Activated CD4-positive, alpha-beta T cell treated with anti-CD3 and anti-CD28 coated beads for 36 hours (primary cell): Measurements from ENCODE around the gene ARHGAP5. TPM values are rescaled to one million over a fixed set of nuclear protein-coding genes. Genes with fewer than 3 reads are reported as not detected.

Experiments
- ATAC-seq: fragments of 200-7000 bp; cut with Tn5 transposase; one replicate; pipeline ENCODE4 v1.10.0; 2021; ENCODE audit warnings: mild to moderate bottlenecking, moderate library complexity
- CTCF ChIA-PET: fragments of 350-600 bp; sonication (Branson Sonifier 250); formaldehyde crosslinking; loops from one replicate; lab custom pipeline; 2021; ENCODE audit warnings: antibody characterized with exemption; lab: Charles Lee
- POLR2A ChIA-PET: fragments of 350-600 bp; sonication (Branson Sonifier 250); formaldehyde crosslinking; loops from one replicate; lab custom pipeline; 2021; ENCODE audit warnings: antibody characterized with exemption, inconsistent platforms; lab: Charles Lee
- DNase-seq: peaks from one replicate; pipeline ENCODE4 v3.0.0-alpha.2; 2020
- H3K27ac Mint-ChIP-seq: one replicate; pipeline ENCODE4 v1.8.0; 2021; ENCODE audit warnings: mixed read lengths
- H3K27me3 Mint-ChIP-seq: one replicate; pipeline ENCODE4 v1.8.0; 2021; ENCODE audit warnings: mixed read lengths
- H3K36me3 Mint-ChIP-seq: one replicate; pipeline ENCODE4 v1.8.0; 2021; ENCODE audit warnings: low read depth, mixed read lengths
- H3K4me1 Mint-ChIP-seq: one replicate; pipeline ENCODE4 v1.8.0; 2021; ENCODE audit warnings: mixed read lengths
- H3K4me3 Mint-ChIP-seq: one replicate; pipeline ENCODE4 v1.8.0; 2021; ENCODE audit warnings: mild to moderate bottlenecking, moderate library complexity, mixed read lengths
- H3K9me3 Mint-ChIP-seq: one replicate; pipeline ENCODE4 v1.8.0; 2021; ENCODE audit warnings: low read depth, mixed read lengths
- intact Hi-C, 2 experiments: fragments of 100-400 bp; cut with DNase I in 1 of 2; cut with micrococcal nuclease in 1 of 2; formaldehyde crosslinking; loops; one replicate each; pipeline versions ENCODE4 v1.14.2 to v1.15.1; 2022 to 2024; cut with DNase I, micrococcal nuclease
- total RNA-seq, 2 experiments: library from RNA; stranded (reverse); gene quantifications; one replicate each; pipeline ENCODE4 v1.2.3, GENCODE V29; 2021

The ARHGAP5 gene, protein sequence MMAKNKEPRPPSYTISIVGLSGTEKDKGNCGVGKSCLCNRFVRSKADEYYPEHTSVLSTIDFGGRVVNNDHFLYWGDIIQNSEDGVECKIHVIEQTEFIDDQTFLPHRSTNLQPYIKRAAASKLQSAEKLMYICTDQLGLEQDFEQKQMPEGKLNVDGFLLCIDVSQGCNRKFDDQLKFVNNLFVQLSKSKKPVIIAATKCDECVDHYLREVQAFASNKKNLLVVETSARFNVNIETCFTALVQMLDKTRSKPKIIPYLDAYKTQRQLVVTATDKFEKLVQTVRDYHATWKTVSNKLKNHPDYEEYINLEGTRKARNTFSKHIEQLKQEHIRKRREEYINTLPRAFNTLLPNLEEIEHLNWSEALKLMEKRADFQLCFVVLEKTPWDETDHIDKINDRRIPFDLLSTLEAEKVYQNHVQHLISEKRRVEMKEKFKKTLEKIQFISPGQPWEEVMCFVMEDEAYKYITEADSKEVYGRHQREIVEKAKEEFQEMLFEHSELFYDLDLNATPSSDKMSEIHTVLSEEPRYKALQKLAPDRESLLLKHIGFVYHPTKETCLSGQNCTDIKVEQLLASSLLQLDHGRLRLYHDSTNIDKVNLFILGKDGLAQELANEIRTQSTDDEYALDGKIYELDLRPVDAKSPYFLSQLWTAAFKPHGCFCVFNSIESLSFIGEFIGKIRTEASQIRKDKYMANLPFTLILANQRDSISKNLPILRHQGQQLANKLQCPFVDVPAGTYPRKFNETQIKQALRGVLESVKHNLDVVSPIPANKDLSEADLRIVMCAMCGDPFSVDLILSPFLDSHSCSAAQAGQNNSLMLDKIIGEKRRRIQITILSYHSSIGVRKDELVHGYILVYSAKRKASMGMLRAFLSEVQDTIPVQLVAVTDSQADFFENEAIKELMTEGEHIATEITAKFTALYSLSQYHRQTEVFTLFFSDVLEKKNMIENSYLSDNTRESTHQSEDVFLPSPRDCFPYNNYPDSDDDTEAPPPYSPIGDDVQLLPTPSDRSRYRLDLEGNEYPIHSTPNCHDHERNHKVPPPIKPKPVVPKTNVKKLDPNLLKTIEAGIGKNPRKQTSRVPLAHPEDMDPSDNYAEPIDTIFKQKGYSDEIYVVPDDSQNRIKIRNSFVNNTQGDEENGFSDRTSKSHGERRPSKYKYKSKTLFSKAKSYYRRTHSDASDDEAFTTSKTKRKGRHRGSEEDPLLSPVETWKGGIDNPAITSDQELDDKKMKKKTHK (N-terminal part only)
- total RNA-seq: 10 to 100 TPM; 40.1 to 45.6 TPM

GRCh38 chr14:32077081-32078022 is at the start of gene ARHGAP5:
TSS of gene ARHGAP5 (plus strand) at chr14:32077304. CDS start at chr14:32090670, 13,366 bp downstream.
- ChIA-PET POLR2A (interaction anchor here (0.6 to 1.1 kb wide), 4 partner anchors 125 to 1202 kb away, joined by 3 to 4 read pairs (median 3); no protein-coding TSS in a partner anchor), CTCF (interaction anchor here (0.6 to 2.3 kb wide), 7 partner anchors 24 to 178 kb away, joined by 3 to 13 read pairs (median 5); partner anchors contain the start of genes RNU6-7 and RNU6-8)
- DNase-seq (peak; percentile 66), ATAC-seq (peak; percentile 25)
- intact Hi-C loops: loop anchor here (1.0 to 5.0 kb wide), 9 partner anchors 25 to 1457 kb away; partner anchors contain the start of genes DTD2 (in 2 of the 2), HECTD1 (in 1 of the 2) and RNU6-8 (in 1 of the 2)
- H3K27me3 Mint-ChIP-seq: peaks cover 2% of the 10 kb centered on the region
- H3K9me3 Mint-ChIP-seq: no peaks in the 10 kb centered on the region
- H3K4me3 Mint-ChIP-seq: peak within 1 kb of the TSS; percentile 94
- H3K36me3 Mint-ChIP-seq: no peaks in the 10 kb centered on the region
- peaks cover 36% of the 10 kb centered on the region for H3K4me1 Mint-ChIP-seq
- H3K27ac Mint-ChIP-seq: peak within 1 kb of the TSS; percentile 95

DNA sequence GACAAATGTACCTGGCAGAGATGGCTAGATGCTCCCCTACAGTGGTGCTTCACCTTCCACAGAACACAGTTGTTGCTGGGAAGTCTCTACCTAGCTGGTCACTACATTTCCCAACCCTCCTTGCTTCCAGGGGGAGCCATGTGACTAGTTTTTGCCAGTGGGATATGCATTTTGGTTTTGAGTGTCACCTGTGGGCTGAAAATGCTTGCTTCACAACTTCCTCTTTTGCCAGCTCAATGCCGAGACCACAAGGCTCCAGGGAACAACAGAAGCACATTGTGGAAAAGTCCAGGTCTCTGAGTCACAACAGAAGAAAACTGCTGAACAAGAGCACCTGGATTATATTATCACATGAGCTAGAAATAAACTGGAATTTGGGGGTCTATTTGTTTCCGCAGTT is 48.5 kb upstream of the ARHGAP5 start:
- intact Hi-C loops: no loop called here
- H3K27ac Mint-ChIP-seq: no peak overlapping the region
- ATAC-seq (no peak), DNase-seq (no peak)
- POLR2A ChIA-PET: interaction anchor here (0.6 kb wide), 1 partner anchor 59 kb away, joined by 3 read pairs; no protein-coding TSS in a partner anchor
- H3K27me3 Mint-ChIP-seq: peaks cover 6% of the 10 kb centered on the region
- no peaks in the 10 kb centered on the region for H3K9me3 Mint-ChIP-seq
- CTCF ChIA-PET: no interaction called here
- no peaks in the 10 kb centered on the region for H3K36me3 Mint-ChIP-seq
- H3K4me1 Mint-ChIP-seq: no peaks in the 10 kb centered on the region
- H3K4me3 Mint-ChIP-seq: no peak overlapping the region

- H3K4me3 Mint-ChIP-seq: no peak overlapping the region
- no peak overlapping the region for H3K27ac Mint-ChIP-seq
- DNase-seq: no peak
- no peaks in the 10 kb centered on the region for H3K4me1 Mint-ChIP-seq
- ChIA-PET POLR2A (interaction anchor here (0.7 kb wide), 1 partner anchor 270 kb away, joined by 3 read pairs; no protein-coding TSS in a partner anchor), CTCF (no interaction called here)
- no peaks in the 10 kb centered on the region for H3K36me3 Mint-ChIP-seq
- no peak for ATAC-seq
- intact Hi-C loops: no loop called here
- H3K27me3 Mint-ChIP-seq: no peaks in the 10 kb centered on the region
- no peaks in the 10 kb centered on the region for H3K9me3 Mint-ChIP-seq
These were observed 43.6 kb upstream of the ARHGAP5 start for GRCh38 chr14:32033543-32033942.

DNA sequence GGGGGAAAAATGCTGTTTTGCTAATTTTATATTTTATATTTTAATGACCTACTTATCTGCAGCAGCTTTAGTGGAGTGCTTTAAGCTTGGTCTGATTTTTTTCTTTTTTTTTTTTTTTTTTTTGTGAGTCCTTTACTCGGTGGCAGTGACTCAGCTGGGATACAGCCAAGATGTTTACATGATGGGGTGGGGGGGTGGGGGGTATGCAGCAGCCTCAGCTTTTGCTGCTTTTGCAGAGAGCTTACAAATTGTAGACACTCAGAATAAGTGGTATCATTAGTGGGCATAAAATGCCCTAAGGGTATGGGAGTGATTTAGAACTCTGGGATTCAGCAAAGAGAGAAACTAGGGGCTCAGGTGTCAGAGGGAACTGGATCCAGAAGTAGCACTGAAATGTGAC is 38.2 kb upstream of the ARHGAP5 start:
- ChIA-PET POLR2A (no interaction called here), CTCF (interaction anchor here (1.3 kb wide), 1 partner anchor 216 kb away, joined by 3 read pairs; no protein-coding TSS in a partner anchor)
- ATAC-seq: no peak
- no peaks in the 10 kb centered on the region for H3K4me1 Mint-ChIP-seq
- no peaks in the 10 kb centered on the region for H3K36me3 Mint-ChIP-seq
- H3K27me3 Mint-ChIP-seq: peaks cover 4% of the 10 kb centered on the region
- H3K9me3 Mint-ChIP-seq: no peaks in the 10 kb centered on the region
- no peak overlapping the region for H3K4me3 Mint-ChIP-seq
- H3K27ac Mint-ChIP-seq: no peak overlapping the region
- intact Hi-C loops: no loop called here
- DNase-seq: no peak

- Mint-ChIP-seq H3K27me3 (peaks cover 4% of the 10 kb centered on the region), H3K36me3 (no peaks in the 10 kb centered on the region), H3K4me3 (no peak overlapping the region), H3K4me1 (no peaks in the 10 kb centered on the region), H3K9me3 (no peaks in the 10 kb centered on the region), H3K27ac (no peak overlapping the region)
- no peak for DNase-seq
- ChIA-PET CTCF (interaction anchor here (0.9 to 1.3 kb wide), 2 partner anchors 36 to 216 kb away, joined by 3 read pairs; no protein-coding TSS in a partner anchor), POLR2A (no interaction called here)
- ATAC-seq: no peak
- intact Hi-C loops: loop anchor here in 1 of 2 experiments (10.0 kb wide), 1 partner anchor 105 kb away; no protein-coding TSS in a partner anchor
These were observed 37.6 kb upstream of the ARHGAP5 start for GRCh38 chr14:32039401-32040030.

GRCh38 chr14:32043624-32044023 is 33.5 kb upstream of the ARHGAP5 start:
- Mint-ChIP-seq H3K36me3 (no peaks in the 10 kb centered on the region), H3K27me3 (peaks cover 4% of the 10 kb centered on the region), H3K9me3 (no peaks in the 10 kb centered on the region), H3K4me1 (no peaks in the 10 kb centered on the region), H3K4me3 (no peak overlapping the region), H3K27ac (no peak overlapping the region)
- intact Hi-C loops: loop anchor here in 1 of 2 experiments (10.0 kb wide), 1 partner anchor 109 kb away; no protein-coding TSS in a partner anchor
- ChIA-PET CTCF (no interaction called here), POLR2A (no interaction called here)
- ATAC-seq (no peak), DNase-seq (no peak)

GRCh38 chr14:32044454-32044853 is 32.6 kb upstream of the ARHGAP5 start:
- Mint-ChIP-seq H3K27ac (no peak overlapping the region), H3K4me3 (no peak overlapping the region), H3K4me1 (no peaks in the 10 kb centered on the region), H3K36me3 (no peaks in the 10 kb centered on the region), H3K27me3 (peaks cover 4% of the 10 kb centered on the region), H3K9me3 (no peaks in the 10 kb centered on the region)
- ChIA-PET POLR2A (no interaction called here), CTCF (no interaction called here)
- ATAC-seq (no peak), DNase-seq (no peak)
- intact Hi-C loops: loop anchor here in 1 of 2 experiments (10.0 kb wide), 1 partner anchor 110 kb away; no protein-coding TSS in a partner anchor

- H3K4me1 Mint-ChIP-seq: no peaks in the 10 kb centered on the region
- CTCF ChIA-PET: interaction anchor here (1.2 kb wide), 1 partner anchor 125 kb away, joined by 4 read pairs; no protein-coding TSS in a partner anchor
- H3K27ac Mint-ChIP-seq: no peak overlapping the region
- H3K9me3 Mint-ChIP-seq: no peaks in the 10 kb centered on the region
- no peak for DNase-seq
- ATAC-seq: no peak
- POLR2A ChIA-PET: interaction anchor here (0.6 kb wide), 1 partner anchor 460 kb away, joined by 5 read pairs; no protein-coding TSS in a partner anchor
- H3K4me3 Mint-ChIP-seq: no peak overlapping the region
- no peaks in the 10 kb centered on the region for H3K36me3 Mint-ChIP-seq
- intact Hi-C loops: loop anchor here in 1 of 2 experiments (10.0 kb wide), 1 partner anchor 113 kb away; no protein-coding TSS in a partner anchor
- H3K27me3 Mint-ChIP-seq: no peaks in the 10 kb centered on the region
These were observed 29.3 kb upstream of the ARHGAP5 start for GRCh38 chr14:32047791-32048190.

DNA sequence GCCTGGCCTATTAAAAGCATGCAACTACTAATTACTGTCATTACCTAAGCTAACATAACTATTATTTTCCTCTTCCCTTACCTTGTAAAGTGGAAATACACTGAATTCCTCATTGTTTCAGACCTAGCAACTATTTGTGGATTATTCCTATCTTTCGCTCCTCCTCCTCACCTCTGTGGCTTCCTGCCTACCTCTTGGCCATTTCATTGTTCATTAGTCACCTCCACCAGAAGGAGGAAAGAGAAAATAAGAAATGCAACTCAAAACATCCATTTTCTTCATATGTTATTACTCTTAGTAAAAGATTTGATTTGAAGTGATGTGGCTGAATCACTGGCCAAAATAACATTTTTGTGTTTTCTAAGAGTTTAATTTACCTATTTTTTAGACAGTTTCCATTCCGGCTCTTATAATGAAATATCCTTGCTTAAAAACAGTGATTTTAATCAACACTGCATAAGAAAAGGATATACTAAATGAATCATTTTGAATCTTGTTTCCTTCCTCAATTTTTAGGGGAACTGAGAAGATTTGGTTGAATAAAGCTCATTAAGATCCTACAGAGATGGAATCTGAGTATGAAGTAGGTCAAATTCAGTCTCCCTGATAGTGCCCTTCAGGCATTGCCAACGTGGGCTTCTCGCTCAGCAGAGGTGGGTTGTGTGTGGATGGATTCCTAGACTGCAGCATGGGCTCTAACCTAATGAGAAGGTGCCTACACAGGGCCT is 27.6 kb upstream of the ARHGAP5 start:
- H3K27ac Mint-ChIP-seq: no peak overlapping the region

More for the DNA sequence above, 27.6 kb upstream of the ARHGAP5 start:
- CTCF ChIA-PET: interaction anchor here (0.6 kb wide), 1 partner anchor 444 kb away, joined by 3 read pairs; no protein-coding TSS in a partner anchor
- no peak for DNase-seq
- H3K4me3 Mint-ChIP-seq: no peak overlapping the region
- H3K4me1 Mint-ChIP-seq: no peaks in the 10 kb centered on the region
- no peak for ATAC-seq
- intact Hi-C loops: loop anchor here in 1 of 2 experiments (10.0 kb wide), 1 partner anchor 115 kb away; no protein-coding TSS in a partner anchor
- H3K36me3 Mint-ChIP-seq: no peaks in the 10 kb centered on the region
- H3K9me3 Mint-ChIP-seq: no peaks in the 10 kb centered on the region
- POLR2A ChIA-PET: no interaction called here
- no peaks in the 10 kb centered on the region for H3K27me3 Mint-ChIP-seq
